ENCODE data around the gene TXNRD1.
"Not testable (repeated sequence)": the region's sequence is repeated elsewhere in the genome, so short reads cannot be mapped to it uniquely, and the experiment has no call there.

The TXNRD1 gene

DNA sequence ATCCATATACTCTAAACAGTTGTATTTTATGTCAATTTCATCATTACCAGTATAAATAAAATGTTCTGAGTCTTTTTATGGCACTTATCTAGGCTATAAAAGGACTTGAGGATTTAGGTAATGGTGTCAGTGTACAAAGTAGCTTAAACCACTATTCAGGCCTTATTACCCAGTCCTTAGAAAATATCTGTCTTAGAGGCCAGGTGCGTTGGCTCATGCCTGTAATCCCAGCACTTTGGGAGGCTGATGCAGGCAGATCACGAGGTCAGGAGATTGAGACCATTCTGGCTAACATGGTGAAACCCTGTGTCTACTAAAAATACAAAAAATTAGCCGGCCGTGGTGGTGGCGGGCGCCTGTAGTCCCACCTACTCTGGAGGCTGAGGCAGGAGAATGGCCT, 112.7 kb downstream of the TXNRD1 start:
- not testable (repeated sequence) for DNase-seq (ENCODE audit: low read depth)

DNA sequence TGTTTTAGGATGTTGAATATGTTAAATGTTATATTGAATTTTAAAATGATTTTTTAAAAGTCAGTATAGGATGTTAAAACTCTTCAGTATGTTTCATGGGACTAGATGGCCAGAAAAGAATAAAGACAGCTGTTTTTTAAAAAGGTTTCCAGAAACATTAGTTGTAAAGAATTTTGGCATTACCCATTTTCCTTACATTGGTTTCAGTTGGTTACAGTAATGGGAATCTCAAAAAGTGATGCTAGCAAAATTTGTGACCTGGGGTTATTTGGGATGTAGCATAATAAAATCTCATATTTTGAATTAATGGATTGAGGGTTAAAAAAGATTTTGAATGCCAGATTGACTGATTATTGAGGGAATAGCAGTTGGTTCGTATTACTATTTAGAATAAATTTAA, 113.2 kb downstream of the TXNRD1 start:
- no peak for DNase-seq (ENCODE audit: low read depth)

DNA sequence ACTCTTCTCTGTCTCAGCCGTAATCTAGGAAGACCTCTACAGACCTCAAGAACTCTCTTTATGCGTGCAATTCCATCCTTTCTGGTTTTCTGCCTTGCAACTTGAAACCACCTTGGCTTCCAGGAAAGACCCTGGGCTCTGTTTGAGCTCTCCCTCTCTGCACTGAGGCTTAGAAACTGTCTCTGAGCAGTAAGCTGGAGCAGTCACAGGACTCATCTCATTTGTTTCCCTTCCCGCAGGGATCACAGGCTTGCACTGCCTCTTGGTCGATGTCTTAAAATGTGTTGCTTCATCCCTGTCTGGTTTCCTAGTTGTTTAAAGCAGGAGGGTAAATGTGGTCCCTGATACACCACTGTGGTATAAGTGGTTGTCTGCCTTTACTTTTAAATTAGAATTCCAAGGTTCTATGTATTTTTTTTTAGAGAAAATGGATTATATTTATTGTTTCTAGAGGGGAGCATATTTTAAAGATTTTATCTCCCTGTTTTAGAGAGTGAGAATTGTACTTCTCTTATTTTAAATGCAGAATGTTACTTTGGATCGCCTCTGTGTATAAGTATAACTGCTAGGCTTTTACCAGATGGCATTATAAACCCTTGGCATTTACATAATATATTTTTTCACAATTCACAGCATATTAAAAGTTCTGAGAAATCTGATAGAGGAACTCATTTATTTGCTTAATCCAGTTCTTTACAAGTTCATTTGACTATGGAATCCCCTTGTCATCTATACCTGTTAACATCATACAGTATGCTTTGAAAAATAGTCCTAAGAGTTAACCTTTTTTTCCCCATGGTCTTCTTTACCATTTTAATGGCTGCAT, 114.3 kb downstream of the TXNRD1 start:
- no peak for DNase-seq (ENCODE audit: low read depth)

DNA sequence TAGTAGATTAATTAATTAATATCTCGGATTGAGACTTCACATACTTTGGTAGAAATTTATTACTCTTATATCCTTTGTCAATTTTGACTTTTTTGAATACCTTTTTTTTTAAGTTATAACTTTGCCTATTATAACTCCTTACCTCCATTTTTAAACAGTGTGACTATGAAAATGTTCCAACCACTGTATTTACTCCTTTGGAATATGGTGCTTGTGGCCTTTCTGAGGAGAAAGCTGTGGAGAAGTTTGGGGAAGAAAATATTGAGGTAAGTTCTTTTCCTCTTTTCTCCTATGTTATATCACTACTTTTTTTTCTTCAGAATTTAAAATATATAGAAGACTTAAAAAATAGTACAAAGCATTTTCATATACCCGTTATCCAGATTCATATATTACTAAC, 115.8 kb downstream of the TXNRD1 start:
- DNase-seq (ENCODE audit: low read depth): no peak

DNA sequence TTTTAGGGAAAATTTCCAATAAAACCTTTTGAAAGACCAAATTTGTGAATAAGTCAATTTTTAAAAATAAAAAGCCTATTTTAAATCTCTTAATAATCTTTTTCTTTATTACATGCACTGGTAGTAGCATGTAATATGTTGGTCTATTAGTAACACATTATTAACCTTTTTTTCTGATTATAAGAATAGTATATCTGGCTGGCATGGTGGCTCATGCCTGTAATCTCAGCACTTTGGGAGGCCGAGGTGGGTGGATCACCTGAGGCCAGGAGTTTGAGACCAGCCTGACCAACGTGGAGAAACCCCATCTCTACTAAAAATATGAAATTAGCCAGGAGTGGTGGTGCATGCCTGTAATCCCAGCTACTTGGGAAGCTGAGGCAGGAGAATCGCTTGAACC, 116.7 kb downstream of the TXNRD1 start:
- DNase-seq (ENCODE audit: low read depth): not testable (repeated sequence)

DNA sequence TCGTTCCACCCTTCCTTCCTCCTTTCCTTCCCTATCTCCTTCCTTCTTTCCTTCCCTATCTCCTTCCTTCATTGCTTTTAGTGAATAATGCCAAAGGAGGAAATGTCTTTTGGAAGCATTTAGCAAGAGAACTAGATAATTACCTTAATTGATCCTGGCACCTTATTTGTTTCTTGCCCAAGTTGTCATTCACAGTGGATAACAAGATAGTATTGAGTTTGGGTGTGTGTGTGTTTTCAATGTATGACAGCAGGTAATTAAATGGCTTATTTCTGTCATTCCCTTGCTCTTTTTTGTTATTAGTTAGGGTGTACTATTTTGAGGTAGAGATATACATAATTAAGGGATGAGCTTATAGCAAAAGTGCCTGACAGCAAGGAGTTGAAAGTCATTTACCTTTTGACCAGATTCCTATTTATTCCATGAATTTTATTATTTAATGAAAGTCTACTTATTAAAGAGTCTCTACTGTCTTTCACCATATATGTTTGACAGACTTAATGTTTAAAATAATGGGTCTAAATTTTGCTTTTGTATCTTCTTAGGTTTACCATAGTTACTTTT, 118.2 kb downstream of the TXNRD1 start:
- no peak for DNase-seq (ENCODE audit: low read depth)

DNA sequence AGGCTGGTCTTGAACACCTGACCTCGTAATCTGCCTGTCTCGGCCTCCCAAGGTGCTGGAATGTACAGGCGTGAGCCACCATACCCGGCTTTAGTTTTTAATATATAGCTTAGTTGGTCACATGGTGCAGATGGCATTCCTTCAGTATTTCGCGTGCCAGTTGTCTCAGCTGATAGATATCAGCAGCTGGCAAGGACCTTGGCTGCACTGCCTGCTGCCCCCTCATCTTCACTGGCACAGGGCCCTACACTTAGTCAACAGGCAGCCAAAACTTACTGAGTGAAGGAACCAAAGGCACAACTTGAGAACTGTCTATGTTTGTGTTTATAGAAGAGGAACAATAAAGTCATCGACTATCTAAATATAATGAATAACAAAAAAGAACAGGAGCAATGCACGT, 119.0 kb downstream of the TXNRD1 start:
- DNase-seq (ENCODE audit: low read depth): no peak

DNA sequence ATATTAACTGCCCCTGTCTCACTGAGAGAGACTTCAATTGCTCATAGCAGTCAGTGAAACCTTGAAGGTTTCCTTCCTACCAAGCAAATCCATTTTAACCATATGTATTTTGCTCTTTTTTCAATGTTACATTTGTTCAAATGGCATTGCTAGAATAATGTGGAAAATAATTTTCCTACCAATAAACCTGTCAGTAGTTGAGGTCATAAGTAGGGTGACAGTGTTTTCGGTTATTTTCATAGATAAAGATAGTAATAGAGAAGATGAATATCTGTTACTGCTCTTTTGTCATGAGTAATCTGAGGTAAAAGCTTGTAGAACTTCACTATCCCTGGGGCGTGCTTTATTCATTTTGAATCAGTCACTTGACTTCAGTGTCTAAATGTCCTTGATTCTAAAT, 120.5 kb downstream of the TXNRD1 start:
- DNase-seq (ENCODE audit: low read depth): no peak

DNA sequence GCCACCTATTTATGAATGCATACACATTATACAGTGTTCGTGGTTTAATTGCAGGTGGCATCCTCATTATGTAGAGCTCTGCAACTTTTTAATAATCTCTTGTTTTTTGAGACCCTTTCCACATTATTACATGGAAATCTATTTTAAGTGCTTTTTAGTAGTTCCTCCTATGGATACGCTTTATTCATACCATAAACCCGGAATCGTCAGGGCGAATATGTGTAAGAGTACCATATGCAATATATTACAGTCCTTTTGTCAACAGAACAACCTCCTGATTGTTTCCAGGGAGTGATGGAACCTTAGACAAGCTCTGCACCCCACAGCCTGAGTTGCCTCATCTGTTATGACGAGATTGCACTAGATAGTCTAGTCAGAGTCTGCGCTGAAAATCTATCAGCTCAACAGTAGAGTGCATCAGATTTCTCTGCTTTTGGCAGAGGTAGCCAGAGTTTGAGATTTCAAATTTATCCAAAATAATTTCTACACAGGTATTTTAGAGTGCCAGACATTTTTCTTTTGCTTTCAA, 121.5 kb downstream of the TXNRD1 start:
- no peak for DNase-seq (ENCODE audit: low read depth)

DNA sequence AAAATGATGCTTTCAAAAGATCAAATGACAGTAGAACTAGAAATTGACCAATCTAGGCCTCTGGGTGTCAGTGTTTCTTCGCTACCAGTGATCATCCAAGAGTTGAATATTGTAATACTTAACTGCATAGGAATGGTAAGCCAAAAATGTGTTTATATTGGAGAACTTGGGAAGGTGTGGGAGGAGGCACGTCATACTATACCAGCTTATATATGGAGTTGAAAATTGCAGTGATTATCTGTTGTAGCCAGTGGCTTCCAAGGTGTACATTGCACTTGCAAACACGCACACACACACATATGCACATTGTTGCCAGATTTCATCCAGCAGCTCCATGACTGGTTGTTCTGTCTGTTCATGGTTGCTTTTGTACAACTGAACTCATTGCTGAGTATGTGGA, 124.1 kb downstream of the TXNRD1 start:
- DNase-seq (ENCODE audit: low read depth): no peak

DNA sequence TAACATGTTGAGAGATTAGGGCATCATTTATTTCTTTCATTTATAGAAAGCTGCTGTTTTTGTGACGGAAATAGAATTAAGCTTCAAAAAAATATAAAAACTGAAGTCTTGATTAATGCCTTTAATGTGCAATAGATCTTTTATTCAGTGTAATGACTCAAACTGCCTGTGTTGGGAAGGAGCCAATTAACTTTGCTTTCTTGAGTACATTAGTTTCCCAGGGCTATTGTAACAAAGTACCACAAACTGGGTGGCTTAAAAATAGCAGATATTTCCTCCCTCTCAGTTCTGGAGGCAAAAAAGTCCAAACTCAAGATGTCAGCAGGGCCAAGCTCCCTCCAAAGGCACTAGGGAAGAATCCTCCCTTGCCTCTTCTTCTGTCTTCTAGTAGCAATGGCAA, 124.6 kb downstream of the TXNRD1 start:
- DNase-seq (ENCODE audit: low read depth): no peak

DNA sequence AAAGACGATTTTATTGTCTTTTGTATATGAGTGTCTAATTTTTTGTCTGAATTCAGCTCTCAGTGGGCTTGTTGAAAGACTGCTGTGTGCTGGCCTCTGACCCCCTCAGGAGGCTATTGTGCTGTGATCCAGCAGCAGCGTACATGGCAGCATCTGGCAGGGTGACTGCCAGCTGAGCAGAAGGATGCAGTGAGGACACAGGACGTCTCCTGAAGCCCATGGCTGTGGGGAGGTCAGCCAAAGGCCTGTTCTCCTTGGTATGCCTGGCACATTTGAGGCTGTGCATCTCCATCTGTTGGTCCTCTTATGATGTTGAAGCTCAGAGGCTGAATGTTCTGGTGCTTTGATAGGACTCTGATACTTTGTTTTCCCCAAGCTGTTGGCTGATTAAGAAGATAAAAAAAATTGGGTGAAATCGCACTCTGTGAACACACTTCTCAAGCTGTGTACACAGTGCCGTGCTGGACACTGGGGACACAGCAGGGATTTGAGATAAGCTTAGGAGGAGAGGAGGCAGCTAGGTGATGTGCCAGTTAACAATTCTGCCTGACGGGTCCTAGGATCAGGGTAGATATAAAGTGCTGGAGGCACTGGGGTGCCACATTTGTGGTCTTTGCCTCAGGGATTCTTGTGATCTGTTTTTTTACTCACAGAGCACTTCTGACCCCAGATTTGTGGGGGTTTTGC, 125.5 kb downstream of the TXNRD1 start:
- no peak for DNase-seq (ENCODE audit: low read depth)

DNA sequence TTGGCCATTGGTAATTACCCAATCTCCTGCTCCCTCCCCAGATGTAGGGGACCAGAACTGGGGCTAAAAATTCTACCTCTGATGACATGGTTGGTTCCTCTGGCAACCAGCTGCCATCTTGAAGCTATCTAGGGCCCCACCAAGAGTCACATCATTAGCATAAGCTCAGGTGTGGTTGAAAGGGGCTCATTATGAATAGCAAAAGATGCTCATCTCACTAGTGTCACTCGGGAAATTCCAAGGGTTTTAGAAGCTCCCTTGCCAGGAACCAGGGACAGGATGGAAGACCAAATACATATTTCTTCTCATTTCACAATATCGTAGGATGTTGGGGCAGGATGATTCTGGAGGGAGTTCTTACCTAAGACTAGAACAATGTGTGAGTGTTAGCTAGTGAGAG, 126.6 kb downstream of the TXNRD1 start:
- DNase-seq (ENCODE audit: low read depth): no peak

DNA sequence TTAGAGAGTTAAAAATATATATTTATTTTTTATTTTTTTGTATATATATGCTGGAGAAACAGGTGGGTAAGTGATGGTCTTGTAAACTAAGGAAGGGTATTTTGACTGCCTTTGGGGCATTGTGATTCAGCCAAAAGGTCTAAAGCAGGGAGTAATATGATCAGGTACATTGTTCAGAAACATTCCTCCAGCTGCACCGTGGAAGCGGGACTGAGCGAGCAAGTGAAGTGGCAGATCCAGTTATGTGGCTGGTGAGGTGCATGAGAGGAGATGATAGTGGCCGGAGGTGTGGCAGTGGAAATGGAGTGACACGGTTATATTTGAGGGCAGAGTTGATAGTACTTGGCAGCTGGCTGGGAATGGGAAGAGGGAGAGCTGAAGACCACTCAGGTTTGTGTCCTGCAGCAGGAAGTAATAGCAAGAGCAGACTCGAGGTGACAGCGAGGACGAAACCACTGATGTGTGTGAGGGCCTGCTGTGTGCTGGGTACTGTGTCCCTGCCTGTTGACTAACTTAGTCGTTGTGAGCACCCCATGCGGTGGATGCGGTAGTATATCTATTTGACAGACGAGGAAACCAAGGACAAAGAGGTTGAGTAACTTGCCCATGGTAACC, 127.2 kb downstream of the TXNRD1 start:
- DNase-seq (ENCODE audit: low read depth): no peak

DNA sequence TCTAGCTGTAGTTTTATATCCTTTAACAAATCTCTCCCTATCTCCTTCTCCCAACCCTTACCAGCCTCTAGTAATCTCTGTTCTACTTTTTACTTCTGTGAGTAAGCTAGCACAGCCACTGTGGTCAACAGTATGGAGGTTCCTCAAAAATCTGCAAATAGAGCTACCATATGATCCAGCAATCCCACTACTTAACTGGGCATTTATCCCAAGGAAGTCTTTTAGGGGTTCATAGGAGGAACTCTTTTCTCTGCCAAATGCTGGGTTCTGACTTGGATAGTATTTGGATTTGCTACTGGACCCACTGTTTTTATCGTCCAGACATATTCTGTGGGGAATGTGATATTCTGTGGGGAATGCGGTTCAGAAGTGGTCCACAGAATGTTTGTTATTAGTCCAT, 129.1 kb downstream of the TXNRD1 start:
- no peak for DNase-seq (ENCODE audit: low read depth)

DNA sequence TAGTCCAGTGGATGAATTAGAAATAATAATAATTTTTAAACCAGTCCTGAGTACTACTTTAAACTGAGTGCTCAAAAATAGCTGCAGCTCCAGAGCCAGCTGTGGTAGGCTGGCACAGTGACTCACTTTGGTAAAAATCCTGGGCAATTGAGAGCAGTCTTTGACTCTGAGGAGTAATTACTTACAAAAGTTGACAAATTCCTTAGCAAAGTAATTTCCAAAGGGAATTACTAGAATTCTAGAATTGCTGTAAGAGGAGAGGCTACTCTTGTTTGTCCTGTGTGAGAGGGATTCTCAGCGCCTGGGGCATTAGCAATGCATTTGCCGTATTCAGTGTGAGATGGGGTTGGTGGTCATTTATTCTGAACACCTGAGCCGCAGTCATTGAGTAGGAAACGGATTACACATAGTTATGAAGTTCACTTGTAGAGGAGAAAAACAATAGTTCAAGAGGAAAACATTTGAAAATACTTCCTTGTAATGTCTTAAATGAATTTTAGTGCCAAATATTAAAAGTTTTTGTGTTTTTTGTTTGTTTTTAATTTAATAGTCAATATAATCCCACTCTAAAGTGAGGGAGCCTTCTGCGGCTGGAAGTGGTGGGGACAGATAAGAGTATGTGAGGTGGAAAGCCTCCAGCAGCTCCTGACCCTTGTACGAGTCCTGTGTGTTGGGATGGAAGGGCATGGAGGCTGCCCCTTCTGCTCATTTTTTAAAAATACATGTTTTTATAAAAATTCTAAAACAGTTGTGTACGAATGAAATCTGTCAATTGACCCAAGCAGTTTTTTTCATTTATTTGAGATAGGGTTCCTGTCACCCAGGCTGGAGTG, 129.9 kb downstream of the TXNRD1 start:
- no peak for DNase-seq (ENCODE audit: low read depth)

DNA sequence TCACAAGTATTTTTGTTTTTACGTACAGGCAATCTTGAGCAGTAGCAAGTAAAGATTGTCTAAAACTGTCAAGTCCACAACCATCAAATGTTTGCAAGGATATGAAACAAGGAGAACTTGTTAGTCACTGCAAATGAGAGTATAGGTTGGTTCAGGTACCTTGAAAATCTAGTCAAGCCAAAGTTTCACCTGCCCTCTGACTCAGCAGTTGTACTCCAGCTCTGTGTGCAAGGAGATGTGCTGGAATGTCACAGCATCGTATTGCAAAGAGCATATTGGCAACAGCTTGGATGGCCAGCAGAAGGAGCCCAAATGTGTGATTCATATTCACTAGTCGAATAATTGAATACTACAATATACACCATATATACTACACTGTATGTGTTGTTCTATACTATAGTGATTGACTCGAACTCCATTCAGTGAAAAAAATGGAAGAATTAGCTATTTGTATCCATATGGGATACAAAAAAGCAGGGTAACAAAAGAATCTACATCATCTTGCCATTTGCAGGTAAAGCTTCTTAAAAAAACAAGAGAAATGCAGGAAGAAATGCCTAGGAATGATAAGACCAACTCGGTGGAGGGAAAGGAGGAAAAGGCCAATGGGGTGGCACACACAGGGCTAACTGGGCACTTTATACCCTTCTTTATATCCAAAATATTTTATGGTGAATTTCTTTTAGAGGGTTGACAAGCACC, 131.9 kb downstream of the TXNRD1 start:
- DNase-seq (ENCODE audit: low read depth): no peak

DNA sequence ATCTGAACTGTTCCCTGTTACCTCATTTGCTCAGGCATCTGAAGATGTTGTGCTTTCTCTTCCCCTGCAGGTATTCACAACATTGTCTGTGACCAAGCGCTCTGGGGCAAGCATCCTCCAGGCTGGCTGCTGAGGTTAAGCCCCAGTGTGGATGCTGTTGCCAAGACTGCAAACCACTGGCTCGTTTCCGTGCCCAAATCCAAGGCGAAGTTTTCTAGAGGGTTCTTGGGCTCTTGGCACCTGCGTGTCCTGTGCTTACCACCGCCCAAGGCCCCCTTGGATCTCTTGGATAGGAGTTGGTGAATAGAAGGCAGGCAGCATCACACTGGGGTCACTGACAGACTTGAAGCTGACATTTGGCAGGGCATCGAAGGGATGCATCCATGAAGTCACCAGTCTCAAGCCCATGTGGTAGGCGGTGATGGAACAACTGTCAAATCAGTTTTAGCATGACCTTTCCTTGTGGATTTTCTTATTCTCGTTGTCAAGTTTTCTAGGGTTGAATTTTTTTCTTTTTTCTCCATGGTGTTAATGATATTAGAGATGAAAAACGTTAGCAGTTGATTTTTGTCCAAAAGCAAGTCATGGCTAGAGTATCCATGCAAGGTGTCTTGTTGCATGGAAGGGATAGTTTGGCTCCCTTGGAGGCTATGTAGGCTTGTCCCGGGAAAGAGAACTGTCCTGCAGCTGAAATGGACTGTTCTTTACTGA, 132.9 kb downstream of the TXNRD1 start:
- no peak for DNase-seq (ENCODE audit: low read depth)

DNA sequence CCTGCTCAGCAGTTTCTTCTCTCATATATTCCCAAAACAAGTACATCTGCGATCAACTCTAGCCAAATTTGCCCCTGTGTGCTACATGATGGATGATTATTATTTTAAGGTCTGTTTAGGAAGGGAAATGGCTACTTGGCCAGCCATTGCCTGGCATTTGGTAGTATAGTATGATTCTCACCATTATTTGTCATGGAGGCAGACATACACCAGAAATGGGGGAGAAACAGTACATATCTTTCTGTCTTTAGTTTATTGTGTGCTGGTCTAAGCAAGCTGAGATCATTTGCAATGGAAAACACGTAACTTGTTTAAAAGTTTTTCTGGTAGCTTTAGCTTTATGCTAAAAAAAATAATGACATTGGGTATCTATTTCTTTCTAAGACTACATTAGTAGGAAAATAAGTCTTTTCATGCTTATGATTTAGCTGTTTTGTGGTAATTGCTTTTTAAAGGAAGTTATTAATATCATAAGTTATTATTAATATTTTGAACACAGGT, 133.5 kb downstream of the TXNRD1 start:
- DNase-seq (ENCODE audit: low read depth): no peak
